K562 (cell line): ENCODE data around the gene FAM53B. TPM values are rescaled to one million over a fixed set of nuclear protein-coding genes. Genes with fewer than 3 reads are reported as not detected.

Experiments
- ATAC-seq: fragments of 200-7000 bp; cut with Tn5 transposase; 3 replicates; pipeline ENCODE4 v1.9.1; 2020; ENCODE audit warnings: moderate library complexity
- BruUV-seq: library from RNA; stranded (reverse); fragments of 400-500 nt; replicated peaks from 2 replicates; lab custom pipeline; 2021; lab: Mats Ljungman, UMichigan
- CTCF ChIA-PET: fragments of 300-600 bp; formaldehyde crosslinking; extraction: SDS; loops from one replicate; lab custom pipeline; 2021; ENCODE audit warnings: low intra/inter-chr PET ratio; lab: Yijun Ruan, JAX
- POLR2A ChIA-PET: fragments of 300-600, 350-650 bp; sonication (Branson Sonifier 250); formaldehyde crosslinking; extraction: SDS; loops from one replicate; lab custom pipeline; 2021; ENCODE audit warnings: antibody characterized with exemption, inconsistent platforms; lab: Yijun Ruan, JAX
- DNase-seq, 4 experiments: peaks; one replicate each; pipeline versions ENCODE4 v3.0.0 to v3.0.0-alpha.2; 2011 to 2018; ENCODE audit warnings: low spot score in 3 of 4, mixed read lengths in 3 of 4; ENCODE audit errors: extremely low read depth in 1 of 4
- FAIRE-seq: peaks from 2 replicates; lab custom pipeline; 2011; peaks lifted over from hg19 to GRCh38; lab: Jason Lieb, UNC
- H2AFZ ChIP-seq: 2 replicates; pipeline ENCODE4 v1.6.0; 2011; ENCODE audit warnings: low read depth, low read length, control low read depth, inconsistent platforms
- H3K27ac ChIP-seq: fragments of 200-600 bp; 3 replicates; pipeline ENCODE4 v1.8.0; 2011; ENCODE audit warnings: low read depth, mild to moderate bottlenecking, control low read depth, inconsistent platforms, low read length, moderate library complexity, mixed read lengths; ENCODE audit errors: extremely low read depth
- H3K27me3 ChIP-seq, 2 experiments: fragments of 300-600 bp in 1 of 2; 2 replicates in 1 of 2; 3 replicates in 1 of 2; pipeline versions ENCODE4 v1.6.0 to v1.8.0; 2011; ENCODE audit warnings: inconsistent platforms in 2 of 2, low read length in 2 of 2, mild to moderate bottlenecking in 1 of 2, mixed read lengths in 1 of 2, moderate library complexity in 1 of 2; ENCODE audit not compliant: control insufficient read depth in 2 of 2, insufficient read depth in 2 of 2
- H3K36me3 ChIP-seq: fragments of 300-600 bp; 3 replicates; pipeline ENCODE4 v1.8.0; 2011; ENCODE audit warnings: mild to moderate bottlenecking, low read length, inconsistent platforms; ENCODE audit not compliant: control insufficient read depth, insufficient read depth
- H3K4me1 ChIP-seq, 2 experiments: fragments of 200-600 bp in 1 of 2; replicated peaks in 1 of 2; 2 replicates in 1 of 2; 3 replicates in 1 of 2; pipeline versions ENCODE4 v1.5.1 to v1.8.0; 2011; ENCODE audit warnings: inconsistent platforms in 2 of 2, low read length in 2 of 2, mild to moderate bottlenecking in 1 of 2, mixed read lengths in 1 of 2, moderate library complexity in 1 of 2; ENCODE audit not compliant: control insufficient read depth in 2 of 2, insufficient read depth in 2 of 2
- H3K4me2 ChIP-seq: 2 replicates; pipeline ENCODE4 v1.6.1; 2011; ENCODE audit warnings: low read length, control low read depth, inconsistent platforms, mixed read lengths; ENCODE audit not compliant: insufficient read depth
- H3K4me3 ChIP-seq: fragments of 200-600 bp; sonication (generic), shearing (Covaris generic); 2 replicates; pipeline ENCODE4 v1.5.1; 2016; ENCODE audit warnings: control low read depth, inconsistent platforms
- H3K79me2 ChIP-seq: fragments of 200-600 bp; 3 replicates; pipeline ENCODE4 v1.8.0; 2011; ENCODE audit warnings: low read length, inconsistent platforms; ENCODE audit not compliant: control insufficient read depth, insufficient read depth
- H3K9ac ChIP-seq, 2 experiments: 2 replicates each; pipeline versions ENCODE4 v1.6.0 to v1.6.1; 2011; ENCODE audit warnings: low read depth in 2 of 2, low read length in 2 of 2, control low read depth in 1 of 2, inconsistent platforms in 1 of 2, mild to moderate bottlenecking in 1 of 2, mixed read lengths in 1 of 2; ENCODE audit not compliant: insufficient read depth in 1 of 2
- H3K9me1 ChIP-seq: one replicate; pipeline ENCODE4 v1.6.0; 2011; ENCODE audit warnings: inconsistent platforms, mild to moderate bottlenecking, low read length, moderate library complexity; ENCODE audit not compliant: control insufficient read depth, insufficient read depth
- H3K9me3 ChIP-seq: replicated peaks from 2 replicates; pipeline ENCODE4 v1.5.1; 2011; ENCODE audit warnings: low read depth, low read length, inconsistent platforms; ENCODE audit not compliant: control insufficient read depth, insufficient read depth
- H4K20me1 ChIP-seq: replicated peaks from 2 replicates; pipeline ENCODE4 v1.6.1; 2011; ENCODE audit warnings: low read length, inconsistent platforms, mixed read lengths; ENCODE audit not compliant: control insufficient read depth, insufficient read depth
- E2F3 ChIP-seq: fragments of 250-450 bp; sonication (Bioruptor Pico); IDR thresholded peaks from 2 replicates; pipeline ENCODE4 v1.4.0; 2020; ENCODE audit warnings: mild to moderate bottlenecking
- ETV6 ChIP-seq, 3 experiments: fragments of 150-350 bp in 1 of 3; sonication (generic) in 1 of 3; formaldehyde crosslinking in 1 of 3; IDR thresholded peaks; 2 replicates each; pipeline versions ENCODE4 v1.6.1 to v1.8.0; 2014 to 2022; ENCODE audit warnings: borderline replicate concordance in 2 of 3, low read depth in 2 of 3, antibody characterized with exemption in 1 of 3, low read length in 1 of 3, mild to moderate bottlenecking in 1 of 3, missing genetic modification reagents in 1 of 3
- MEF2D ChIP-seq: conservative IDR thresholded peaks from 2 replicates; pipeline ENCODE4 v1.6.1; 2016; ENCODE audit warnings: low read depth, missing genetic modification characterization, missing compliant biosample characterization
- MYNN ChIP-seq, 2 experiments: sonication (generic); formaldehyde crosslinking in 1 of 2; IDR thresholded peaks; 2 replicates each; pipeline versions ENCODE4 v1.5.0 to v1.6.1; 2016 to 2020; ENCODE audit warnings: antibody characterized with exemption in 1 of 2, missing genetic modification reagents in 1 of 2
- SAFB ChIP-seq: fragments of 200-400 bp; formaldehyde crosslinking; IDR thresholded peaks from 2 replicates; pipeline ENCODE4 v1.6.1; 2017; ENCODE audit warnings: low read depth, low read length, borderline replicate concordance
- TFAM ChIP-seq: fragments of 250-450 bp; sonication (Bioruptor Pico); conservative IDR thresholded peaks from 2 replicates; pipeline ENCODE4 v1.5.0; 2021; ENCODE audit warnings: mild to moderate bottlenecking, moderate library complexity
- ZKSCAN8 ChIP-seq: fragments of 200-800 bp; sonication (Bioruptor generic); IDR thresholded peaks from 2 replicates; pipeline ENCODE4 v1.6.1; 2016; ENCODE audit warnings: missing genetic modification characterization, missing compliant biosample characterization
- WGBS: fragments of 100-300 bp; shearing (Covaris generic); methylation state at CpG from one replicate; pipeline ENCODE4 v1.1.6; 2016; ENCODE audit warnings: low coverage, mixed read lengths; ENCODE audit not compliant: insufficient coverage; ENCODE audit errors: missing lambda C conversion rate; 5-methylcytosine and 5-hydroxymethylcytosine counted together
- in situ Hi-C: fragments of 300-500 bp; cut with MboI; formaldehyde crosslinking; loops from 4 replicates; pipeline ENCODE4 v1.15.0; 2018; ENCODE audit warnings: inconsistent platforms, mixed read lengths
- intact Hi-C: fragments of 100-400 bp; cut with micrococcal nuclease; formaldehyde crosslinking; loops from 2 replicates; pipeline ENCODE4 v1.14.2; 2022
- polyA plus RNA-seq, 8 experiments: library from polyadenylated mRNA; depleted of rRNA in 4 of 8; stranded (reverse) in 5 of 8; unstranded in 3 of 8; fragments of >200 nt; fragmentation: Nextera tagmentation in 2 of 8; fragmentation: Illumina TruSeq in 1 of 8; extraction: Ambion mirVana in 2 of 8; extraction: Trizol in 1 of 8; gene quantifications; 2 replicates each; pipeline versions ENCODE4 v1.2.1 to v1.2.3, GENCODE V29; 2011 to 2014; ENCODE audit warnings: inconsistent platforms in 1 of 8, missing spikeins in 1 of 8
- total RNA-seq, 7 experiments: library from RNA; depleted of rRNA in 6 of 7; stranded (reverse); fragments of >200 nt in 6 of 7; fragmentation: Illumina TruSeq in 2 of 7; extraction: Trizol in 2 of 7; gene quantifications; 2 replicates each; pipeline versions ENCODE4 v1.2.1 to v1.2.3, GENCODE V29; 2011 to 2021; ENCODE audit warnings: low replicate concordance in 1 of 7
- TF ChIP-seq, protein P1 (sequence below): fragments of 450-650 bp; IDR thresholded peaks from 2 replicates; pipeline ENCODE4 v1.6.1; 2016; ENCODE audit warnings: mild to moderate bottlenecking, moderate library complexity

The FAM53B gene
- total and polyA plus RNA-seq, 9 of the 15 experiments (the other 6 are each of a cell fraction or from before 2014, with no cell fraction given): 0.03 to 16.5 (median 5.0) TPM

DNA sequence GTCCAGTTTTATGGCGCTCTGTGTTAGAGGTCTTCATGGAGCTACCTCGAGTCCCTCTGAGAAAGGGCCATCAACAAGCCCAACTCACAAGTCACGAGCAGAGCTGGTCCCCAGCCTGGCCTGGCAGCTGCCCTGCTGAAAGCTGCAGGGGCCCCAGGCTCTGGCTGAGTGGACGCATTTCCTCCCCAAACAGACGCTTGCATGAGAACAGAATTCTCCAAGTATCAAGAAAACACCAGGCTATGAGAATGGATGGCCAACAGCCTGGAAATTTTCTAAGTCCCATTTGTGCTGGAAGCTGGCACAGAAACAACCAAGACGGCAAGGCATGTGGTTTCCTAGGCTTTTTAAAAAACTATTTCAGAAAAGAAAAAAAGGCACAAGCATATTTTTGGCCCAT lies 114.8 kb downstream of the FAM53B start:
- no peak overlapping the region for H3K4me2 ChIP-seq
- 90% methylated on average over 5 of the region's 6 CpGs for WGBS
- no peak for TF ChIP-seq ETV6 (IDR thresholded peaks at IDR 0.05; ENCODE audit: borderline replicate concordance in 1 of 2, low read depth in 2 of 2, low read length in 1 of 2)
- no peak for TF ChIP-seq ETV6 (CRISPR knock-in tag; IDR thresholded peaks at IDR 0.05; ENCODE audit: borderline replicate concordance)
- TF ChIP-seq MYNN (IDR thresholded peaks at IDR 0.05): no peak
- TF ChIP-seq MYNN (CRISPR knock-in tag; IDR thresholded peaks at IDR 0.05): no peak
- TF ChIP-seq TFAM (CRISPR knock-in tag): no peak
- no peak for TF ChIP-seq E2F3
- TF ChIP-seq SAFB: no peak
- TF ChIP-seq ZKSCAN8 (CRISPR knock-in tag): no peak
- TF ChIP-seq, protein P1, sequence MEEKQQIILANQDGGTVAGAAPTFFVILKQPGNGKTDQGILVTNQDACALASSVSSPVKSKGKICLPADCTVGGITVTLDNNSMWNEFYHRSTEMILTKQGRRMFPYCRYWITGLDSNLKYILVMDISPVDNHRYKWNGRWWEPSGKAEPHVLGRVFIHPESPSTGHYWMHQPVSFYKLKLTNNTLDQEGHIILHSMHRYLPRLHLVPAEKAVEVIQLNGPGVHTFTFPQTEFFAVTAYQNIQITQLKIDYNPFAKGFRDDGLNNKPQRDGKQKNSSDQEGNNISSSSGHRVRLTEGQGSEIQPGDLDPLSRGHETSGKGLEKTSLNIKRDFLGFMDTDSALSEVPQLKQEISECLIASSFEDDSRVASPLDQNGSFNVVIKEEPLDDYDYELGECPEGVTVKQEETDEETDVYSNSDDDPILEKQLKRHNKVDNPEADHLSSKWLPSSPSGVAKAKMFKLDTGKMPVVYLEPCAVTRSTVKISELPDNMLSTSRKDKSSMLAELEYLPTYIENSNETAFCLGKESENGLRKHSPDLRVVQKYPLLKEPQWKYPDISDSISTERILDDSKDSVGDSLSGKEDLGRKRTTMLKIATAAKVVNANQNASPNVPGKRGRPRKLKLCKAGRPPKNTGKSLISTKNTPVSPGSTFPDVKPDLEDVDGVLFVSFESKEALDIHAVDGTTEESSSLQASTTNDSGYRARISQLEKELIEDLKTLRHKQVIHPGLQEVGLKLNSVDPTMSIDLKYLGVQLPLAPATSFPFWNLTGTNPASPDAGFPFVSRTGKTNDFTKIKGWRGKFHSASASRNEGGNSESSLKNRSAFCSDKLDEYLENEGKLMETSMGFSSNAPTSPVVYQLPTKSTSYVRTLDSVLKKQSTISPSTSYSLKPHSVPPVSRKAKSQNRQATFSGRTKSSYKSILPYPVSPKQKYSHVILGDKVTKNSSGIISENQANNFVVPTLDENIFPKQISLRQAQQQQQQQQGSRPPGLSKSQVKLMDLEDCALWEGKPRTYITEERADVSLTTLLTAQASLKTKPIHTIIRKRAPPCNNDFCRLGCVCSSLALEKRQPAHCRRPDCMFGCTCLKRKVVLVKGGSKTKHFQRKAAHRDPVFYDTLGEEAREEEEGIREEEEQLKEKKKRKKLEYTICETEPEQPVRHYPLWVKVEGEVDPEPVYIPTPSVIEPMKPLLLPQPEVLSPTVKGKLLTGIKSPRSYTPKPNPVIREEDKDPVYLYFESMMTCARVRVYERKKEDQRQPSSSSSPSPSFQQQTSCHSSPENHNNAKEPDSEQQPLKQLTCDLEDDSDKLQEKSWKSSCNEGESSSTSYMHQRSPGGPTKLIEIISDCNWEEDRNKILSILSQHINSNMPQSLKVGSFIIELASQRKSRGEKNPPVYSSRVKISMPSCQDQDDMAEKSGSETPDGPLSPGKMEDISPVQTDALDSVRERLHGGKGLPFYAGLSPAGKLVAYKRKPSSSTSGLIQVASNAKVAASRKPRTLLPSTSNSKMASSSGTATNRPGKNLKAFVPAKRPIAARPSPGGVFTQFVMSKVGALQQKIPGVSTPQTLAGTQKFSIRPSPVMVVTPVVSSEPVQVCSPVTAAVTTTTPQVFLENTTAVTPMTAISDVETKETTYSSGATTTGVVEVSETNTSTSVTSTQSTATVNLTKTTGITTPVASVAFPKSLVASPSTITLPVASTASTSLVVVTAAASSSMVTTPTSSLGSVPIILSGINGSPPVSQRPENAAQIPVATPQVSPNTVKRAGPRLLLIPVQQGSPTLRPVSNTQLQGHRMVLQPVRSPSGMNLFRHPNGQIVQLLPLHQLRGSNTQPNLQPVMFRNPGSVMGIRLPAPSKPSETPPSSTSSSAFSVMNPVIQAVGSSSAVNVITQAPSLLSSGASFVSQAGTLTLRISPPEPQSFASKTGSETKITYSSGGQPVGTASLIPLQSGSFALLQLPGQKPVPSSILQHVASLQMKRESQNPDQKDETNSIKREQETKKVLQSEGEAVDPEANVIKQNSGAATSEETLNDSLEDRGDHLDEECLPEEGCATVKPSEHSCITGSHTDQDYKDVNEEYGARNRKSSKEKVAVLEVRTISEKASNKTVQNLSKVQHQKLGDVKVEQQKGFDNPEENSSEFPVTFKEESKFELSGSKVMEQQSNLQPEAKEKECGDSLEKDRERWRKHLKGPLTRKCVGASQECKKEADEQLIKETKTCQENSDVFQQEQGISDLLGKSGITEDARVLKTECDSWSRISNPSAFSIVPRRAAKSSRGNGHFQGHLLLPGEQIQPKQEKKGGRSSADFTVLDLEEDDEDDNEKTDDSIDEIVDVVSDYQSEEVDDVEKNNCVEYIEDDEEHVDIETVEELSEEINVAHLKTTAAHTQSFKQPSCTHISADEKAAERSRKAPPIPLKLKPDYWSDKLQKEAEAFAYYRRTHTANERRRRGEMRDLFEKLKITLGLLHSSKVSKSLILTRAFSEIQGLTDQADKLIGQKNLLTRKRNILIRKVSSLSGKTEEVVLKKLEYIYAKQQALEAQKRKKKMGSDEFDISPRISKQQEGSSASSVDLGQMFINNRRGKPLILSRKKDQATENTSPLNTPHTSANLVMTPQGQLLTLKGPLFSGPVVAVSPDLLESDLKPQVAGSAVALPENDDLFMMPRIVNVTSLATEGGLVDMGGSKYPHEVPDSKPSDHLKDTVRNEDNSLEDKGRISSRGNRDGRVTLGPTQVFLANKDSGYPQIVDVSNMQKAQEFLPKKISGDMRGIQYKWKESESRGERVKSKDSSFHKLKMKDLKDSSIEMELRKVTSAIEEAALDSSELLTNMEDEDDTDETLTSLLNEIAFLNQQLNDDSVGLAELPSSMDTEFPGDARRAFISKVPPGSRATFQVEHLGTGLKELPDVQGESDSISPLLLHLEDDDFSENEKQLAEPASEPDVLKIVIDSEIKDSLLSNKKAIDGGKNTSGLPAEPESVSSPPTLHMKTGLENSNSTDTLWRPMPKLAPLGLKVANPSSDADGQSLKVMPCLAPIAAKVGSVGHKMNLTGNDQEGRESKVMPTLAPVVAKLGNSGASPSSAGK: no peak
- TF ChIP-seq MEF2D: no peak

More for the DNA sequence above, 114.8 kb downstream of the FAM53B start:
- Histone ChIP-seq H3K4me3 (no peak overlapping the region), H3K27me3 (no peaks in the 10 kb centered on the region), H2AFZ (no peak overlapping the region), H4K20me1 (peaks cover 5% of the 10 kb centered on the region; the same call in 1 of the 2 replicates), H3K9ac (no peak overlapping the region; a peak in 1 of 4 replicates), H3K27ac (no peak overlapping the region), H3K4me1 (peaks cover 13 to 58% of the 10 kb centered on the region in 2 experiments; a peak in 4 of 5 replicates), H3K79me2 (0 out of 3 replicates have a peak, but pooled peaks cover 3% of the 10 kb centered on the region), H3K9me1 (peaks cover 4% of the 10 kb centered on the region), H3K36me3 (no peaks in the 10 kb centered on the region), H3K9me3 (no peaks in the 10 kb centered on the region; the same call in 1 of the 2 replicates)
- BruUV-seq: no TSS peak
- no peak for DNase-seq
- intact Hi-C loops: no loop called here
- POLR2A ChIA-PET: no interaction called here
- in situ Hi-C loops: no loop called here
- ATAC-seq: no peak
- FAIRE-seq: no peak
- CTCF ChIA-PET: no interaction called here
